ENCODE data around the gene NUCB2. TPM values are rescaled to one million over a fixed set of nuclear protein-coding genes. Genes with fewer than 3 reads are reported as not detected.

Gene NUCB2
- total and polyA plus RNA-seq, 2 of the 13 experiments (the other 11 are each of a cell fraction or from before 2014, with no cell fraction given): 54.2 to 82.4 TPM

DNA sequence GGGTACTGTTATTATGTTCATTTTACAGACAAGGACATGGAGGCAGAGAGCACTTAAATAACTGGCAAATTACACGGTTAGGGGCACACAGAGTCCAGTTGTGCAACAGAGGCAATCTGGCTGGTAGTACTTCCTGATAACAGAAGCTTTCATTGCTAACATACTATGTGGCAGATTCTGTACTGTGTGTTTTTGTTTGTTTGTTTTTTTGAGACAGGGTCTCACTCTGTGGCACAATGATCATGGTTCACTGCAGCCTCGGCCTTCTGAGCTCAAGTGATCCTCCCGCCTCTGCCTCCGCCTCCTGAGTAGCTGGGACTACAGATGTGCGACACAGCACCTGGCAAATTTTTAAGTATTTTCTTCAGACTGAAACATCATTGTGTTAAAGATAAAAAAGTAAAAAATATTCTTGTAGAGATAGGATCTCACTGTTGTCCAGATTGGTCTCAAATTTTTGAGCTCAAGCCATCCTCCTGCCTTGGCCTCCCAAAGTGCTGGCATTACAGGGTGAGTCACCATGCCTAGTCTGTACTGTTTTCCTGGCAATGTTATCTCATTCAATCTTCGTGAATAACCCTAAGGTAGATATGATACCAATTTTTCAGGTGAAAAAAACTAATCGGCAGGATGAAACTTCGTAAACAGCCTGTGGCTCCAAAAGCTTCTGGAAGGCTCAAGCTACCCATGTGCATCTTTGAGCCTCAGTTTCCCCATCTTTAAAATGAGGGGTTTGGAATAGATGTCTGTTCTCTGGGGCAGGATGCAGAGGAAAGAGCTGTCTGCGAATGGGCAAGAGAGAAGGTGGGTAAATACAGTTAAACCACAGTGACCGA lies 921 bp upstream of the NUCB2 start (continued):
- TF ChIP-seq, protein P1, sequence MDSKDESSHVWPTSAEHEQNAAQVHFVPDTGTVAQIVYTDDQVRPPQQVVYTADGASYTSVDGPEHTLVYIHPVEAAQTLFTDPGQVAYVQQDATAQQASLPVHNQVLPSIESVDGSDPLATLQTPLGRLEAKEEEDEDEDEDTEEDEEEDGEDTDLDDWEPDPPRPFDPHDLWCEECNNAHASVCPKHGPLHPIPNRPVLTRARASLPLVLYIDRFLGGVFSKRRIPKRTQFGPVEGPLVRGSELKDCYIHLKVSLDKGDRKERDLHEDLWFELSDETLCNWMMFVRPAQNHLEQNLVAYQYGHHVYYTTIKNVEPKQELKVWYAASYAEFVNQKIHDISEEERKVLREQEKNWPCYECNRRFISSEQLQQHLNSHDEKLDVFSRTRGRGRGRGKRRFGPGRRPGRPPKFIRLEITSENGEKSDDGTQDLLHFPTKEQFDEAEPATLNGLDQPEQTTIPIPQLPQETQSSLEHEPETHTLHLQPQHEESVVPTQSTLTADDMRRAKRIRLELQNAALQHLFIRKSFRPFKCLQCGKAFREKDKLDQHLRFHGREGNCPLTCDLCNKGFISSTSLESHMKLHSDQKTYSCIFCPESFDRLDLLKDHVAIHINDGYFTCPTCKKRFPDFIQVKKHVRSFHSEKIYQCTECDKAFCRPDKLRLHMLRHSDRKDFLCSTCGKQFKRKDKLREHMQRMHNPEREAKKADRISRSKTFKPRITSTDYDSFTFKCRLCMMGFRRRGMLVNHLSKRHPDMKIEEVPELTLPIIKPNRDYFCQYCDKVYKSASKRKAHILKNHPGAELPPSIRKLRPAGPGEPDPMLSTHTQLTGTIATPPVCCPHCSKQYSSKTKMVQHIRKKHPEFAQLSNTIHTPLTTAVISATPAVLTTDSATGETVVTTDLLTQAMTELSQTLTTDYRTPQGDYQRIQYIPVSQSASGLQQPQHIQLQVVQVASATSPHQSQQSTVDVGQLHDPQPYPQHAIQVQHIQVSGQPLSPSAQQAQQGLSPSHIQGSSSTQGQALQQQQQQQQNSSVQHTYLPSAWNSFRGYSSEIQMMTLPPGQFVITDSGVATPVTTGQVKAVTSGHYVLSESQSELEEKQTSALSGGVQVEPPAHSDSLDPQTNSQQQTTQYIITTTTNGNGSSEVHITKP (CRISPR knock-in tag; IDR thresholded peaks at IDR 0.05; ENCODE audit: low read depth): no peak
- TF ChIP-seq SIN3B (IDR thresholded peaks at IDR 0.05; ENCODE audit: low read length): no peak
- peak; percentile 99 for TF ChIP-seq ZNF770 (CRISPR knock-in tag; IDR thresholded peaks at IDR 0.05)
- 0 out of 2 replicates have a peak, but pooled peaks have one; percentile 29 for TF ChIP-seq GATAD2A (CRISPR knock-in tag; IDR thresholded peaks at IDR 0.05)
- no peak for TF ChIP-seq PRPF4 (IDR thresholded peaks at IDR 0.05; ENCODE audit: low read depth, low read length, poor library complexity, severe bottlenecking)
- TF ChIP-seq CAMTA2 (CRISPR knock-in tag; IDR thresholded peaks at IDR 0.05; ENCODE audit: borderline replicate concordance): no peak
- no peak for TF ChIP-seq TP53 (CRISPR knock-in tag; conservative IDR thresholded peaks at IDR 0.05)
- no peak for TF ChIP-seq SRSF1 (optimal IDR thresholded peaks at IDR 0.05; ENCODE audit: low read depth, low read length)
- no peak for TF ChIP-seq ZFP37 (CRISPR knock-in tag; IDR thresholded peaks at IDR 0.05; ENCODE audit: borderline replicate concordance)
- TF ChIP-seq ZNF232 (CRISPR knock-in tag; IDR thresholded peaks at IDR 0.05; ENCODE audit: borderline replicate concordance): no peak
- no peak for TF ChIP-seq ZGPAT (CRISPR knock-in tag; IDR thresholded peaks at IDR 0.05)
- no peak for TF ChIP-seq GLI4 (CRISPR knock-in tag; IDR thresholded peaks at IDR 0.05; ENCODE audit: borderline replicate concordance)
- 0 out of 2 replicates have a peak, but pooled peaks have one; percentile 21 for TF ChIP-seq THAP7 (CRISPR knock-in tag; IDR thresholded peaks at IDR 0.05)
- TF ChIP-seq ZNF749 (CRISPR knock-in tag; IDR thresholded peaks at IDR 0.05; ENCODE audit: borderline replicate concordance): no peak
- no peak for TF ChIP-seq THYN1 (CRISPR knock-in tag; IDR thresholded peaks at IDR 0.05; ENCODE audit: borderline replicate concordance, low read depth)
- no peak for TF ChIP-seq BRD4 (CRISPR knock-in tag; IDR thresholded peaks at IDR 0.05)
- TF ChIP-seq THRA (CRISPR knock-in tag; IDR thresholded peaks at IDR 0.05; ENCODE audit: borderline replicate concordance): no peak
- TF ChIP-seq SALL1 (CRISPR knock-in tag; IDR thresholded peaks at IDR 0.05): no peak
- TF ChIP-seq KLF6 (CRISPR knock-in tag; IDR thresholded peaks at IDR 0.05): no peak
- no peak for TF ChIP-seq SMAD1 (CRISPR knock-in tag; IDR thresholded peaks at IDR 0.05; ENCODE audit: borderline replicate concordance, low read depth)
